ENCODE results near the gene SH3PXD2B.

The SH3PXD2B gene

DNA sequence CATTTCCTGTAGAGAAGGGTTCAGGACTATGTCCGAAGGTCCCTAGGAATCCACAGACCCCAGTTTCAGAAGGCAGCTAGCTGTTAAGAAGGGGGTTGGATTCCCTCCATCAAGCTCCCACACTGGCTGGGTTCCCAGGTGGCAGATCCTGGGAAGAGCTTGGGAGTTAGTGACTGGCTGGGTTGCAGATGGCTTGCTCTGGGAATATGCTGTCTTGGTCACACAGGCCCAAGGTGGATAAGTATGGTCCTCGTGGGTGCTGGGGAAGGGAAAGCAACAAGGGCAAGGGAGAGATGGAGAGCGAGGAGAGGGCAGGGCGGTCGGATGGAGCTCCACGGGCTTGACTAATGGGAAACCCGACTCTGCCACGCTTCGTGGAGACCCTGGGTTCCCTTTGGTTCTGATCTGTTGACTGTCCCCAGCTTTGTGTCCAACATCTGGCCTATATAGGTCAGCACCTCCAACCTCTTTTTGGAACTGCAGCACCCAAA is 17.4 kb downstream of the SH3PXD2B start:
- no peak for DNase-seq

DNA sequence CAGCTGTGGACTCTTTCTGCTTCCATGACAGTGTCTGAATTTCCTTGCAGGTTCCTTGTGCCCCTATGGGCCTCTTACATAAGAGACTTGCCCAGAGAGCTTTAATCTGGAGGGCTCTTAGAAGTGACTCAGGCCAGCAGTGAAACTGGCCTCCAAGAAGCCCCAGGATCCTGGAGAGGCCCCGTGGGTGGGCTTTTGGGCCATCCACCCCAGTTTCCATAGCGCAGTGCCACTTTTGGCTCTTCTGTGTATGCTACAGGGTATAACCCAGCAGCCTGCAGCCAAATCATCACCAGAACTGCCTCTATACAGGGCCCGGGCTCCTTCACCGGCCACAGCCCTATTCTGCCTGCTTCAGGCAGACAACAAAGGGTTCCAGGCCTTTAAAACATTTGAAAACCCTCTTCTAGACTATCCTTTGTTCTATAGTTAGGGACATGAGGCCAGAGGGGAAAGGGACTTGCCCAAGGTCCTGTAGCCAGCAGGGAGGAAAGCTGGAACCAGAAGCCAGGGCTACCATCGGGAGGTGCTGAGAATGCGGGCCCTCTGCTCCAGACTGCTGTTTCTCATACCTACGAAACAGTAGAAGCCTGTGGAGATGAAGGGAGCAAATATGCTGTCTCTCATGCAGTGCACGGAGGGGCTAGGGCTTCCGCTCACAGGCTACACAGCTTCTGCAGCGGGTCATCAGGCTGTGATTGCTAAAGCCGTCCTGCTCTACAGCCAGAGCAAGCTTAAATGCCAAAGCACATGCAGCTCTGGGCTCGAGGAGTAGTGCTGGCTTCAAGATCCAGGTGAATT is 18.0 kb downstream of the SH3PXD2B start:
- DNase-seq = no peak

DNA sequence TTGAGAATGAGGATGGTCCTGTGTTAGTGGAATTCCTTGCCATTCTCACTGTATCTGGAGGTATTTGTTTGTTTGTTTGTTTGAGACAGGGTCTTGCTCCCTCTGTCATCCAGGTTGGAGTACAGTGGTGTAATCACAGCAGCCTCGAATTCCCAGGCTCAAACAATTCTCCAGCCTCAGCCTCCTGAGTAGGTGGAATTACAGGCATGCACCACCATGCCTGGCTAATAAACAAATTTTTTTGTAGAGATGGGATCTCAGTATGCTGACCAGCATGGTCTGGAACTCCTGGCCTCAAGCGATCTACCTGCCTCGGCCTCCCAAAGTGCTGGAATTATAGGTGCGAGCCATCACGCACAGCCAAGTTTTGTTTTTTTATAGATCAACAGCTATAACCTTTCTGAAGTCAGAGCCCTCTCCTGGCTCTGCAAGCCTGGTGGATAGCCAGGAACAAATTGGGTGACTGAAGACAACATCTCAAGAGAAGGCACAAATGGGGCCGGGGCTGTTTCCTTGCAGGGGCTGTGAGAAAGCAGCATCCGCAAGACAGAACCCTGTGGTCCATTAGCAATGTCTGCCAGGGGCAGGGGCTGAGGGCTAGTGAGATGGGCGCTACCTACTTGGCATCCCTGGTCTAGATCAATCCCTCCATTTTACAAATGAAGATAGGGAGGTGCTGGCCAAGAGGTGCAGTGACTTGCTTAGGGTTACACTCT is 18.8 kb downstream of the SH3PXD2B start:
- DNase-seq = no peak

DNA sequence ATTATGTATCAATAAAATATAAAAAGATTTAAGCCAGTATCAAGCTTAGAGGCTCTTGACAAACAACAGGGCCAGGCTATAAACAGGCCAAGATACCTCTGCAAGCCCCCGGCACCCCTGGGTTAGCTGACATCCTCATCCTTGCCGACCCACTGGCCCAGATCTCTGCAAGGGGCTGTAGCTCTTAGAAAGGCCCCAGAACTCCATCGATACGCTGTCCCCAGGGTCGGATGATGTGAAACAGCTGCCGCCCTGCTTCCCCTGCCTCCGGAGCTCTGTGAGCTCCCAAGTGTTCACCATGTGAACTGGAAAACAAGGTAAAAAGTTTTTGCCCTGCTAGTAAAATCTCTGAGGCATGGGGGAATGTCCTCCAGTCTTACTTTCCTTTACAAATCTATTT is 20.1 kb downstream of the SH3PXD2B start:
- DNase-seq = no peak

DNA sequence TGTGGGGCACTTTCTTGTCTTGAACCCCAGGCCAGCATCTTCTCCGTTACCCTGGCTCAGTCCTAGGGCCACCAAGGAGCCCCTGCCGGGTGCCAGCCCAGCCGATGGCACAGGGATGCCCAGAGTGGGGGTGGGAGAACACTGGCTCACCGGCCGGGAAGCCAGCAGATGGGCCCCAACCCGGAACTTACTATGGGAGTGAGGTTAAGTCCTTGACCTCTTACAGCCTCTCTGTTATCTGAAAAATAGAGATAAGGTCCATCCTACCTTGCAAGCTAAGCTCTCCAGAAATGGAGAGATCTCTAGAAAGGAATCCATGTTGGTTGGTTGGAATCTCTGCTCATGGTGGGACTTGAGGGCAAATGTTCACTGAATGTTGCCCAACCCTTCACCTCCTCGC is 20.8 kb downstream of the SH3PXD2B start:
- DNase-seq = no peak

DNA sequence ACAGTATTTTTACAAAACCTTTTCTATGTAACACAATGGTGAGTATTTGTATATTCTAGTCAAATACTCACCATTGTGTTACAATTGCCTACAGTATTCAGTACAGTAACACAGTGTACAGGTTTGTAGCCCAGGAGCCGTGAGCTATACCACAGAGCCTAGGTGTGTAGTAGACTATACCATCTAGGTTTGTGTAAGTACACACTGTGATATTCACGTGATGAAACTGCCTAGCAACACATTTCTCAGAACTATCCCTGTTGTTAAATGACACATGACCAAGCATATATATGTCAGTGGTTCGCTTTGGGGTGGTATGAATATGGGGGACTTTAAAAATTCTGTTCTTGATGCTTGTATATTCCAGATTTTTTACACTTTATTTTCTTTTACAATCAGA is 21.3 kb downstream of the SH3PXD2B start:
- no peak for DNase-seq

DNA sequence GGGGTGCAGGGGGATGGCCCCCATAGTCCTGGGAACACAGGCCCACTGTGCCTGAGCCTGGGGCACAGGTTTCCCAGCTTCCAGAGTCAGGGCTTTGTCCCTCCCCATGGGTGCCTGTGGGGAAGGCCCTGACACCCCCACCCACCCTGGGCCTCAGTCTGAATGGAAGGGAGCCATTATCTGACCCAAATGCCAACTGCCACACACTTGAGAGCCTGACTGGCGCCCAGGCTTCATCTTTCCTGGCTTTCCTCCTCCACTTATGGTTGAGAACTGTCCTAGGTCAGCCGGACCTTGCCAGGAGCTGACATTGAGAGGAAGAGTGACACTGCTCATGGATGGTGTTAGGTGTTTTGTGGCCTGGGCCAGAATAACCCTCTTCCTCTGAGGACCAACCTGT is 24.0 kb downstream of the SH3PXD2B start:
- DNase-seq = no peak

DNA sequence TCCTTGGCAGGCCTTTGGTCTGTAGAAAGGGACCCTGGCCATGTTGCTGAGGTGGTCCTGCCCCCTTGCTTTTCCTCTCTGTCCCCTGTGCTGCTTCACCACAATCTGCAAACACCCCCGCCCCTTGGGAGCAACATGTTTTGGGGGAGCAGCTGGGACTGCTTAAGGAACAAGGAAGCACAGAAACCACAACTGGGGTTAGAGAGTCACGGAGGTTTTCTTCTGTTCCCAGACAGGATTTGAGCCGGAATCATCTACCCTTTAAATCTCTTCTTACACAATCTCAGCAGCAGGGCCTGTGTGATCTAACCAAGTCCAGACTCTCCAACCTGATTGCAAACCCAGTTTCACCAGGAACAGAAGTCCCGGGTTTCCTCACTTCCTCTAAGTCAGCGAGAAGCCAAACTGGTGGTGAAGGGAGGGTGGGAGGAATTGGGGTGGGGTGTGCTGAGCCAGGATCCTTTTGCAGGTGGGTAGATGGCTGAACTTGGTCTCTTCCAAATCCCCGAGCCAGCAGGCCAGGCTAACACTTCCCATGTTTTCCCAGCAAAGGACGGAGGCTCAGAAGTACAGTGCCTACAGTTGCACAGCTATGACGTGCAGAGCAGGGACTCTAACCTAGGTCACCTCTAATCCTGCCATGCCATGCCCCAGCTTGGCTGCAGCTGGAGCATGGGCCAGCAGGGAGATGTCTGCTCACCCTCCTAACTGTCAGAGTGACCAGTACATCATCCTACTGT is 25.0 kb downstream of the SH3PXD2B start:
- no peak for DNase-seq

DNA sequence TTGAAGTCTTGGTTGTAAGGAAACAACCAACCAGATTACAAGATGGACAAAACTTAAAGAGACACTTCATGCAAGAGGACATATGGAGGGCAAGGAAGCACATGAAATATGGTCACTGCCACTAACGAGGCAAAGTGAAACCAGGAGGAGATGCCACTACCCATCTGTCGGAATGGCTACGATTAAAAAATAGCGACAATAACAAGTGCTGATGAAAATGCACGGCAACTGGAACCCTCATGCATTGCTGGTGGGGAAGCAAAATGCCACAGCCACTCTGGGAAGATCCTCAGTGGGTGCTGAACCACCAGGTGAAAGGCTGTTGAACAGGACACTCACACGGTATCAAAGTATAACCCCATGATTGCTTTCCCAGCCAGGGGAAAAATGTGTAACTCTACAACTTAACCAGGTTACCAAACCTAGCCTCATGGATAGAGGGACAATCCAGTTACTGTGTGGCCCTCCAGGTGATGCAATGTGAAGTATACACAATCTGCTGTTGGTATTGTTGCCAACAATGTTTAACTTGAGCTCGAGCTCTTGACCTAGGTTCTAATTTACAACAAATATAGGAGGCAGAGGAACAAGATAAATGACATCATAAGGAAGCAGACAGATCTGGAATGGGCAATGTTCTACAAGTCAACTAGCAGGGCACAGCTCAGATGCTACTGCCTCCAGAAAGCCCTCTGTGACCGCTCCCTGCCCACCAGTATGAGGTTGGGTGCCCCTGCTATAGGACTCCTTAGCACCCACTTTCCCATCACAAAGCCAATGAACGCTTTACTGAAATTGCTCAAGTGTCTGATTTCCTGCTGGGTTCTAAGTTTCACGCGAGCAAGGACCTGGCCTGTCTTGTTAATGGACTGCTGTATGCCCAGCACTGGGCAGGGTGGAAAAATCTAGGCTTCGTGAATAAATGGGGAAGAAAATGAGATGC is 25.8 kb downstream of the SH3PXD2B start:
- DNase-seq = no peak

DNA sequence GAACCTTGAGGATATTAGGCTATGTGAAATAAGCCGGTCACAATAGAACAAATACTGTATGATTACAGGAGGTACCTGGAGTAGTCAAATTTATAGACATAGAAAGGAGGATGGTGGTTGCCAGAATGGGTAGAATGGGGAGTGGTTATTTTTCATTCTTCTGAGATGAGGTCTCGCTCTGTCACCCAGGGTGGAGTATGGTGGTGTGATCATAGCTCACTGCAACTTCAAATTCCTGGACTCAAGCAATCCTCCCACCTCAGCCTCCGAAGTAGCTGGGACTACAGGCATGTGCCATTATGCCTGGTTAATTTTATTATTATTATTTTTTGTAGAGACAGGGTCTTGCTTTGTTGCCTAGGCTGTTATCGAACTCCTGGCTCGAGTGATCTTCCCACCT is 27.1 kb downstream of the SH3PXD2B start:
- no peak for DNase-seq

DNA sequence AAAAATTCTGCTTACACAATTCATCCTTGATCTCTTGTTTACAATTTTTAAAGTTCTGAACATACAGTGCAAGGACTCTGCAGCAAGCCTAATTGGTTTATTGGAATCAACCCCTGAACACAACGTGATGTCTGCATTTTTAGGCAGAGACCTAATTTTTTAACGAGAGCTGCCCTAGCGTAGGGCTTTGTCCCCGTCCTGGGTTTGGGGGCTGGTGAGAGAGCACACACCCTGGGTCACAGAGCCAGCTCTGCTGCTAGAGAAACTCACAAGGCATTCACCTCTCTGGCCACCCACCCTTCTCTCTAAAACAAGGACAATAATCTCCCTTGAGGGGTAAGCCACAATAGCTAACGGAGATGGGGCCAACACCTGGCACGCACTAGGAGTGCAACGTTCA is 28.2 kb downstream of the SH3PXD2B start:
- no peak for DNase-seq

DNA sequence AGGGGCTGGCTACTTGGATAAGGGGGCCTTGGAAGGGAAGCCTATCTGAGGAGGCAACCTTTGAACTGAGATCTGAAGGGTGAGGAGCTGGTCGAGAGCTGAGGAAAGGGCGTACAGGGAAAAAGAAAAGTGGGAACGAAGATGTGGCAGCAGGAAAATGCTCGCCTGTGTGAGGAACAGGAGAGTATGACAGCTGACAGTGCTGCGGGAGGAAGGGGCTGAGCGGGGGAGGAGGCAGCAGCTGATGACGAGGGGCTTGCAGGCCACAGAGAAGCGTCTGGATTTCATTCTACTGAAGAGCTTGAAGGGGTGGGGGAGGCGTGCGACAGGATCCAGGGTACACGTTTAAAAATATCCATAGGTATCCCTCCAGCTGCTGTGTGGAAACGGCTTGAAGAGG is 28.9 kb downstream of the SH3PXD2B start:
- DNase-seq = no peak

DNA sequence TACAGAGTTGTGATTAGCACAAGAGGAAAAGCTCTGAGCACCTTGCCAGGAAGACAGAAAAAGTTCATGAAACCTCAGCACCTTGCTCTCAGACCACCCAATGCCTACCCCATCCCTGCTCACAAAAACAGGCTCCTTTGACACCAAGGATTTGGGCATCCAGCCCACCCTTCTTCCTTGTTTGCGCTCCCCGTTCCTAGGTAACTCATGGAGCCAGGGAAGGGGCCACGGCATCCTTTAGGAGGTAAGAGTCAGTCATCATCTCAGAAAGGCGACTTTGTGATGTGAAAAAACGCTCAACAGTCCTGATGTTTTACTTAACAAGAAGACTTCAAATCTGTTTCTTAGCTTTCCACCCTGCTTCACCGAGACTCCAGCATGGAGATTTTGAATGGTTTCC is 29.5 kb downstream of the SH3PXD2B start:
- DNase-seq = no peak

DNA sequence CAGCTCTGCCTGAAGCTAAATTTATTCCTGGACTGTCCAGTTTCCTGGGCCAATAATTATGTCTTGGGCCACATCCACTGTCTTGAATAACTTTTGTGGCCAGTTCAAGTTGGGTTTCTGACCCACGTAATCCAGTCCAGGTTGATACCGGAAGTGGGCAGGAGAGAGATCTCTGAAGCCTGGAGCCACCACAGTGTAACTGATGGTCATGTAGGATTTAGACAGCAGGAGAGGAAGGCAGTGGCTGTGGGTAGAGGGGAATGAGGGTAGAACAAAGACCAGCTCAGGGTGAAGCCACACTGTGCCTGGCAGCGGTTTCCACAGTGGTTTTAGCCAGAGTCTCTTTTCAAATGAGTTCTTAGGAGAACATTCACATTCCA is 30.2 kb downstream of the SH3PXD2B start:
- no peak for DNase-seq

DNA sequence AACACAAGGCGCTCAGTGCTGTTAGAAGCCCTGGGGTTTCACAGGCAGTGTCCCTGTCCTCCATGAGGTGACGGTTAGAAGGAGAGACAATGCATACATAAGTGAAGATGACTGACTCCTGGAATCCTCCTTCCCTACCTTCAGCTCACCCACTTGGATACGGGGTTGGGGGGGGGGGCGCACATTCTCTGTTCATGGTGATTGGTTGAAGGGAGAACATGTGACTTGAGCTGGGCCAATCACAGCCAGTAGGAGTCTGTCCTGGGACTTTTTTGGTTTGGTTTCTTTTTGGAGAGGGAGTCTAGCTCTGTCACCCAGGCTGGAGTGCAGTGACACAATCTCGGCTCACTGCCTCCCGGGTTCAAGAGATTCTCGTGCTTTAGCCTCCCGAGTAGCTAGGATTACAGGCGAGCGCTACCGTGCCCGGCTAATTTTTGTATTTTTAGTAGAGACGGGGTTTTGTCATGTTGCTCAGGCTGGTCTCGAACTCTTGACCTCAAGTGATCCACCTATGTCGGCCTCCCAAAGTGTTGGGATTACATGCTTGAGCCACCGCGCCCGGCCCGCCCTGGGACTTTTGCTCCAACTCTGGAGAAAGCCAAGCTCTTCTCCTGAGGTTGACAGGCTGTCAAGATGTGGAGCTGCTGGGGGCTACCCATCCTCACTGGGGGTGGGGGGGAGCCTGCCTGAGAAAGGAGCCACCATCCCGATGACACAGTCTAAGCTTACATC is 30.8 kb downstream of the SH3PXD2B start:
- DNase-seq = no peak

DNA sequence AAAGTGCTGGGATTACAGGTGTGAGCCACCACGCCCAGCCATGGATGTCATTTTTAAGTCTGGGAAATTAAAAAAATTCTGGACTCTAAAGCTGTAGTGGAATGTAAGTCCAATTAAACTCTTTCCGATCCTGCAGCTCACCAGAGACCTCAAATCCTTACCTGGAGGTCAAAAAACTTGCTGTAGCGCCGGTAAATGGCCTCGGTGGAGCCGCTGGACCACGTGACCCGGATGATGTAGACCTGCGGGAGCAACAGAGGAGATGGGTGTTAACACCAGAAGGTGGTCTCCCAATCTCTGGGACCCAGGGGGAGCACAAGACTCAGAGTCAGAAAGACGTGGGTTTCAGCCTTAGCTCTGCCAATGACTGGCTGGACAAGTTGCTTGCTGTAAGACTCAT is 32.1 kb downstream of the SH3PXD2B start:
- no peak for DNase-seq

DNA sequence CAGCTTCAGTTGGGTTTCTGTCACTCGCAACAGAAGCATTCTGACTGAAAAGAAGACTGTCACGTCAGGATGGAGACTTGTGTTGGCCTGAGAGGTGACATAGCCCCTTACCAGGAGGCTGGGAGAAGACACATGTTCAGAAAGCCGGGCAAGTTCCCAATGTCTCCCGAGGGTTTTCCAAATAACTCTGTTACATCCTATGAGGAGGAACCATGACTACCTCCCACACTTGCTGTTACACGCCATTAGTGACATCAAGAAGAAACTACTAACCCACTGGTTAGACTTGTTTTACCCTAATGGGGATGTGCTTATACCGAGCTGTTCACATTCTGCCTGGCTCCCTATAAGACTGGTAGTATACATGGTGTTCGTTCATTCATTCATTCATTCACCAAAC is 33.3 kb downstream of the SH3PXD2B start:
- no peak for DNase-seq

DNA sequence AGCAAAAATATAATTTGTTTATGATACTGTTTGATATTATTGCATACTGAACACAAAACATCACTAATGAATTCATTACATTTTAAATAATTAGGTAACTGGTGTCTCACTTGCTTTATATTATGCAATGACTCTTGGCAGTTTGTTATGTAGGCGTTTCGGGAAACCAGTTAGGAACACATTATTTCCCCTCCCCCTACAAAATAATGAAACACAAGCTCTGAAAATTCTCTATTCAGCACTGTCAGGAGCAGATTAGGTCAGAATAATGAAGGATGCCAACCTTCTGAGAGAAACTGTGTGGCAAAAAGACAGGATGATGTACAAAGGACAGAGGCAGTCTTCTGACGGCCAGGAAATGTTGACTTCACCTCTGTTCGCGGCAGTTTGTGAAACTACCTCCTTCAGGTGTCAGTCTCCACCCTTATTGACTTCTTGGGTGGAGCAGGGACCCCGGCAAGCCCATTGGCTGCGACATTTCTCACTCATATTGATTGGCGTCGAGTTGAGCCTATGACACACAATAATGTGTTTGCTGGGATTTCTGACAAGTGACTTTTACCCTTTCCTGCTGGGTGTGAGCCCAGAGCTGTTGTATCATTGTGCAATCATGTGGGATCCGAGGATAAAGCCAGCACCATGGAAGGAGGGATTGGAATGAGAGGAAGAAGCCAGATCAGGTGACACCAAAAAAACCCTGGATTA is 33.9 kb downstream of the SH3PXD2B start:
- DNase-seq = peak in 1 of 5 donors; percentile 46

DNA sequence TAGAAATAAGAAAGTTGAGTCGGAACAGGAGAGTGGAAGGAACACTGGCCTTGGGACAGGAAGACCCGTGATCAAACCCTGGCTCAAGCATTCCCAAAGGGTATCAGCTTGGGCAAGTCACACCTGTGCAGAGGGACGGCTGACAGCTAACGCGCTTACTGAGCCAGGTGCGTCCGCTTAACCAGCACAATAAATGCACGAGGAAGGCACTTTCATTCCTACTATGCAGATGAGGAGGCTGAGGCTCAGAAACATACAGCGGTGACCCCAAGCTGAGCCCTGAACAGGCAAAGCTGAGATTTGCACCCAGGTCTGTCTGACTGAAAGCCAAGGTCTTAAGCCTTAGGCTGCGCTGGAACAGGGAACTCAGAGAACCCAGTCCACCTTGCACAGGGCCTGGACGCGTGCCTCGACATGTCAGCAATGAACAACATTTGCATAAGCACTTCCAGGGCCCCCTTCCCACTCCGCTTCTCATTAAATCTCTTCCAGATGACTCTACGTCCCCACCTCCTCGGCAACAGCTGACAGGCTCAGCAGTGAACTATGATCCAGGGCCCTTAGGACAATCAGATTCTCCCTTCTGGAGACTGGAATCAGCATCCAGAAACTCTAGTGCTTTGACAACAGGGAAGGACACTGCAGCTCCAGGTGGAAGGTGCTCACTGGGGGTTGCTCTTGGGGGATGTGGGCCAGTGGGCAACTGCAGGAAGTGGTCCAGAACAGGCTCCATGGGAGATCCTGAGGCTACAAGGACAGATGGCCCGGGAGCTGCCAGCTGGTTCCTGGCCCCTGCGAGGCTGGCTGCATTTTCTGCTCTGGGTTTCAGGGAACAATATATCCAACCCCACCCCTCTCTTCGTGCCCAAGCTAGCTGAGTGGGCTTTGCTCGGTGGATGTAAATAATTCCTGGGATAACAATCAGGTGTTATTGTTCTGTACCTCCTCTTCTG is 35.2 kb downstream of the SH3PXD2B start:
- DNase-seq = no peak

All from T-helper 1 cell (primary cell).